ENCODE results near the gene CFAP251. TPM values are rescaled to one million over a fixed set of nuclear protein-coding genes. Genes with fewer than 3 reads are reported as not detected.
A peak's percentile ranks its signal among the peaks of the same experiment; 100 is the strongest.

Gene CFAP251
- polyA plus RNA-seq, 2 of the 4 experiments (the other 2 are of a cell fraction): 0.94 to 1.4 TPM

- TF ChIP-seq REST (IDR thresholded peaks at IDR 0.05): no peak
- no peak for TF ChIP-seq SMC3 (IDR thresholded peaks at IDR 0.05)
- TF ChIP-seq FOSB (CRISPR knock-in tag; IDR thresholded peaks at IDR 0.05): no peak
Measured at GRCh38 chr12:121871467-121871866, 46.9 kb upstream of the CFAP251 start (continued).

GRCh38 chr12:121872546-121873215, 45.7 kb upstream of the CFAP251 start:
- POLR2A ChIA-PET: no interaction called here
- Histone ChIP-seq H3K4me1 (no peaks in the 10 kb centered on the region), H3K27ac (no peak overlapping the region), H3K9me3 (no peaks in the 10 kb centered on the region), H3K4me3 (no peak overlapping the region), H3K4me2 (no peak overlapping the region)
- DNase-seq (ENCODE audit: low read depth in 1 of 2, low spot score in 1 of 2) (no peak), ATAC-seq (peak in 1 of 2 experiments; percentile 58; a peak in 3 of 6 replicates), FAIRE-seq (no peak)
- WGBS (ENCODE audit: missing lambda C conversion rate): 53% methylated on average over 5 of the region's 5 CpGs
- no peak for TF ChIP-seq HOXB5 (CRISPR knock-in tag; IDR thresholded peaks at IDR 0.05)
- TF ChIP-seq E2F6 (IDR thresholded peaks at IDR 0.05; ENCODE audit: borderline replicate concordance, low read depth): no peak
- TF ChIP-seq ZSCAN20 (CRISPR knock-in tag; IDR thresholded peaks at IDR 0.05): no peak
- TF ChIP-seq TP53 (CRISPR knock-in tag; IDR thresholded peaks at IDR 0.05): no peak
- TF ChIP-seq KDM1A (IDR thresholded peaks at IDR 0.05; ENCODE audit: low read depth): no peak
- TF ChIP-seq GATA3 (IDR thresholded peaks at IDR 0.05; ENCODE audit: borderline replicate concordance): no peak
- no peak for TF ChIP-seq HOXB13 (CRISPR knock-in tag; IDR thresholded peaks at IDR 0.05; ENCODE audit: low read depth)
- TF ChIP-seq ZC3H11A (IDR thresholded peaks at IDR 0.05): no peak
- TF ChIP-seq, protein P1, sequence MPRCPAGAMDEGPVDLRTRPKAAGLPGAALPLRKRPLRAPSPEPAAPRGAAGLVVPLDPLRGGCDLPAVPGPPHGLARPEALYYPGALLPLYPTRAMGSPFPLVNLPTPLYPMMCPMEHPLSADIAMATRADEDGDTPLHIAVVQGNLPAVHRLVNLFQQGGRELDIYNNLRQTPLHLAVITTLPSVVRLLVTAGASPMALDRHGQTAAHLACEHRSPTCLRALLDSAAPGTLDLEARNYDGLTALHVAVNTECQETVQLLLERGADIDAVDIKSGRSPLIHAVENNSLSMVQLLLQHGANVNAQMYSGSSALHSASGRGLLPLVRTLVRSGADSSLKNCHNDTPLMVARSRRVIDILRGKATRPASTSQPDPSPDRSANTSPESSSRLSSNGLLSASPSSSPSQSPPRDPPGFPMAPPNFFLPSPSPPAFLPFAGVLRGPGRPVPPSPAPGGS (IDR thresholded peaks at IDR 0.05): no peak
- no peak for TF ChIP-seq KDM5A (IDR thresholded peaks at IDR 0.05)
- no peak for TF ChIP-seq CBX2 (IDR thresholded peaks at IDR 0.05; ENCODE audit: borderline replicate concordance, low read depth)
- no peak for TF ChIP-seq RARB (CRISPR knock-in tag; IDR thresholded peaks at IDR 0.05)
- CTCF ChIA-PET: interaction anchor here (0.8 to 1.7 kb wide), 7 partner anchors 10 to 100 kb away, joined by 3 to 6 read pairs (median 4); partner anchors contain the start of gene RHOF

DNA sequence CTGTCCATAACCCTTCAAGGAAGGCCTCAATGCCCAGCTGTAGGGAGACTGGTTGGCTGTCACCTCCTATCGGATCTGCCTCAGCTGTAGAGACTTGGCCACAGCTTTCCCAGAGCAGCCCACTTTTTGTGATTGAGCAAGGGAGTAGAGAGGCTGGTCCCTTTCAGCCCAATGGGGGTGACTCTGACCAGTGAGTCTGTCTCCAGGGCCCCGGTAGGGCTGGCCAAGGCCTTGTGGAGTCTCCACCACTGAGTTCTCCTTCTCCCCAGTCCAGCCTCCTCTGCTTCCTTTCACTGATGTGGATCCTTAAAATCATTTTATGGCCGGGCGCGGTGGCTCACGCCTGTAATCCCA, 45.2 kb upstream of the CFAP251 start:
- ATAC-seq (peak; percentile 27 to 47; a peak in 2 of 6 replicates), FAIRE-seq (no peak), DNase-seq (ENCODE audit: low read depth in 1 of 2, low spot score in 1 of 2) (no peak)
- CTCF ChIA-PET: interaction anchor here (0.7 to 1.7 kb wide), 9 partner anchors 9 to 100 kb away, joined by 3 to 6 read pairs (median 4); partner anchors contain the start of genes PSMD9 and RHOF
- no peak for TF ChIP-seq RNF2 (IDR thresholded peaks at IDR 0.05; ENCODE audit: borderline replicate concordance, low read depth)
- no peak for TF ChIP-seq NPAS2 (CRISPR knock-in tag; IDR thresholded peaks at IDR 0.05; ENCODE audit: borderline replicate concordance)
- TF ChIP-seq FOSB (CRISPR knock-in tag; IDR thresholded peaks at IDR 0.05): no peak
- TF ChIP-seq SMC3 (IDR thresholded peaks at IDR 0.05): no peak
- TF ChIP-seq JUNB (IDR thresholded peaks at IDR 0.05): no peak
- TF ChIP-seq PBX3 (IDR thresholded peaks at IDR 0.05): no peak
- TF ChIP-seq RARB (CRISPR knock-in tag; IDR thresholded peaks at IDR 0.05): no peak
- TF ChIP-seq ESRRA (IDR thresholded peaks at IDR 0.05; ENCODE audit: borderline replicate concordance, low read length): no peak
- no peaks in the 10 kb centered on the region for H3K9me3 ChIP-seq
- WGBS (ENCODE audit: missing lambda C conversion rate): 94% methylated on average over 6 of the region's 6 CpGs
- H3K4me2 ChIP-seq: no peak overlapping the region
- no peaks in the 10 kb centered on the region for H3K4me1 ChIP-seq
- no peak overlapping the region for H3K4me3 ChIP-seq
- H3K27ac ChIP-seq: no peak overlapping the region
- POLR2A ChIA-PET: no interaction called here

Data from A549 (cell line).